Astrocyte of the hippocampus (primary cell): ENCODE measurements around the gene LRRIQ3.

Experiments used
- DNase-seq: peaks from one replicate; pipeline ENCODE4 v3.0.0; 2011; ENCODE audit warnings: low read depth, low spot score

Gene LRRIQ3

DNA sequence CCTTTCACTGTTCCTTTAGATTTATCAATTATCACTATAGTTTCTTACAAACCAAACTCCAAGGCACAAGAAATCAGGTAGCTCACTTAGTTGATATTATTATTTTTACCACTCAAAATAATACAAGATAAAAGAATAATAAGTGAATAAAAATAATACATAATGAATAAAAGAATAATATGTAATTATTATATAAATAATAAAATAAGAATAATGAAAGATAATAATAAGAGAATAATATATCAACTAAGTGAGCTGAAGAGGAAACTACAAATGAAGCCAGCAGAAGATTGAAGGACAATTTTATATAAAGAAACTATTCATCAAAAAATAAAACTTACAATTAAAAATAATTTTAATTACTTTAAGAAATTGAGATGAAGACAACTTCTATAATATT, 90.6 kb downstream of the LRRIQ3 start:
- DNase-seq: no peak

DNA sequence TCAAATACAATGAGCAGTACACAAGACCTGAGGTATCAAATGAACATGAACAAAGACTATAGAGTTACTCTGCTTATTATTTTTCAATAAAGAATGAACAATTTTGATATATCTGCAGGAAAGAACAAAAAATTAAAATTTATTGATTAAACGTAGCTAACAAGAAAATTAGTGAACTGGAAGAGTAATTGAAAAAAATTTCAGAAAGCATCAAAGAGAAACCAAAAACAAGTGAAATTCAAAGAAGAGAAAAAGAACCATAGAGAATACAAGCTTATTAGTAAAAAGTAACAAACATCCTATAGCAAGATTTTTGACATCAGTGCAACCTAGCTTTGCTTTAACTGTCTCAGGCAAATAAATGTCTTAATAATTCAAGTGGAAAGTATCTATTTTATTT, 106.6 kb downstream of the LRRIQ3 start:
- no peak for DNase-seq

DNA sequence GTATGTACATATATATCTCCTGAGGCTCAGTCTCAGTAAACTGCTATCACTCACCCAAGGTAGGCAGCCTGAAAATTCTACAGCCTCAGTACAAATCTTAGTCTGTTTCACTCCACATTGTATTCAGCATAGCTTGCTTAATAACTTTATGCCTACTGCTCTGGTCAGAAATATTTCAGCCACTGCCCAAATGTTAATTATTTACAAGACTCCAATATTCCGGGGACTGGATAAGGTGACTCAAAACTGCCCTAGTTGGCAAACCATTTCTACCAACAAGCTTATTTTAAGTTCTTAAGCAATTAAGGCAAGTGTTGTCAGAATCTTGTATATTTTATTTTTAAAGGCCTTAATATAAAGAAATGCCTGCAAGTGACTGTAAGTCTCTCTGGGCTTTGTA, 114.8 kb downstream of the LRRIQ3 start:
- no peak for DNase-seq

- no peak for DNase-seq
Measured at GRCh38 chr1:74065081-74065480, 132.9 kb downstream of the LRRIQ3 start.

GRCh38 chr1:74057719-74058118, 140.3 kb downstream of the LRRIQ3 start:
- DNase-seq: no peak

DNA sequence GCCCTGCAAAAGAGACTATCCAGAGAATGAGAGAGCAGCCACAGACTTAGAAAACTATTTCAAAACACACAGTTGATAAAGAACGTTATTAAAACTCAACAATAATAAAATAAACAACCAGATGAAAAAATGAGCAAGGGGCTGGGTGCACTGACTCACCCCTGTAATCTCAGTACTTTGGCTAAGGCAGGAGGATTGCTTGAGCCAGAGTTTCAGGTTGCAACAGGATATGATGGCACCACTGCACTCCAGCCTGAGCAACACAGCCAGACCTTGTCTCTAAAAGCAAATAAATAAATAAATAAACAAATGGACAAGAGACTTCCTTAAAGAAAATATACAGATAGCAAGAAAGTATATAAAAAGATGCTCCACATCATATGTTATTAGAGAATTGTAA, 144.6 kb downstream of the LRRIQ3 start:
- DNase-seq: peak; percentile 12

DNA sequence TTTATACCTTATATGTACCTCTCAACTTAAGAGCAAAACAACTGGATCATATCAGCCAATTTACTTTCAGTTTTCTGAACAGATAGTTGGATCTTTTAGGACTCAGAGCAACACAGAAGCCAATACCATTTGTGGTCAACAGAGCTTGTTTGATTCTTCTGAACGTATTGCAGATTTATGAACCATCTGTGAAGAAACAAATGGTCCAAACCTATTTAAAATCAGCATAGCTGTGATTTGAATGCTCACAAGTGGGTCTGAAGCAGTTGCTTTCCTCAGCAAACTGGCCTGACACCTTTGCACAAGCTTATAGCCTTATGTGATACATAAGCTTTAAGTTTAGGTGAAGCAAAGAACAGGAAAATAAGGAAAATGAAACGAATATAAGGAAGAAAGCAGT, 147.6 kb downstream of the LRRIQ3 start:
- DNase-seq: no peak

DNA sequence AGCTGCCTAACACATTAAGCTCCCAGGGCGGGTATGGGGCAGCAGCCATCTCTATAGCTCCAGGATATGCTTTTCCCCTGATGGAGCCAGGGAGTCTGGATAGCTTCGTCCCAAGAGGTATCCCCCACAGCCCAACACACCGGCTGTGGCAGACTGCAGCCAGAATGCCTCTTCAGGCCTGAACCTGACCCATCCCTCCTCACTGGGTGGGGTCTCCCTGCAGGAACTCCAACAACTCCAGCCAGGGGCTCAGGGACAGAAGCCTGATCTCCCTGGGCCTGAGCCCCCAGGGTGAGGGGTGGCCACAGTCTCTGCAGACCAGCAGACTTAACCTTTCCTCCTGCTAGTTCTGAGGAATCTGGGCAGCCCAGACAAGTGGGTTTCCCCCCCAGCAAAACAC, 159.9 kb downstream of the LRRIQ3 start:
- DNase-seq: no peak

GRCh38 chr1:74012583-74012982, 185.4 kb downstream of the LRRIQ3 start:
- DNase-seq: no peak

GRCh38 chr1:74011736-74012135, 186.2 kb downstream of the LRRIQ3 start:
- DNase-seq: no peak

- DNase-seq: no peak
Measured at GRCh38 chr1:74010206-74010605, 187.8 kb downstream of the LRRIQ3 start.

GRCh38 chr1:74005533-74005932, 192.4 kb downstream of the LRRIQ3 start:
- no peak for DNase-seq

GRCh38 chr1:74003806-74004205, 194.2 kb downstream of the LRRIQ3 start:
- no peak for DNase-seq

DNA sequence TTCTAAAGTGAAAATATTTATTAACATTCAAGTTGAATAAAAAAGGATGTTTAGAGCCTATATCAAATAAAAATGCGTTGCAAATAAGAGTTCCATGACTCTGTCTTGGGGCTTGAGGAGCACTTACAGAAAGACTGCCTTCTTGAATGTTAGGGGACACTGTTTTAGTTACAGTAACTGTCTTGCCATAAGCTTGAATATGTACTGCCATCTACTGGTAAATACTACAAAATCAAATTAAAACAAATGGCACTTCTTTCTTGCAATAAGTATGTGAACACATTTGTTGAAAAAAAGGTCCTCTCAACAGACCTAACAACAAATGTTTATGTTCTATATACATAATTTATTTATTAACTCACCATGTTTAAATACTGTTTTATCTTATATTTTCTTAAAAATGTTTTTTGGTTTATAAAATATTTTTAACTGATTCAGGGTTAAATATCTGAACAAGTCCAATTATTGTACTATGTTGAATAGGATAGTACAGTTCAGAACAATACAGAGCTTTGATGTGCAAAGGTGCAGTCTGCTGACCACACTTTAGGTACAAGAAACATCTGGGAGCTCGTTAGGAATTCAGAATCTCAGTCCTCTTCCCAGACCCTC, 199.5 kb downstream of the LRRIQ3 start:
- DNase-seq: peak; percentile 52

DNA sequence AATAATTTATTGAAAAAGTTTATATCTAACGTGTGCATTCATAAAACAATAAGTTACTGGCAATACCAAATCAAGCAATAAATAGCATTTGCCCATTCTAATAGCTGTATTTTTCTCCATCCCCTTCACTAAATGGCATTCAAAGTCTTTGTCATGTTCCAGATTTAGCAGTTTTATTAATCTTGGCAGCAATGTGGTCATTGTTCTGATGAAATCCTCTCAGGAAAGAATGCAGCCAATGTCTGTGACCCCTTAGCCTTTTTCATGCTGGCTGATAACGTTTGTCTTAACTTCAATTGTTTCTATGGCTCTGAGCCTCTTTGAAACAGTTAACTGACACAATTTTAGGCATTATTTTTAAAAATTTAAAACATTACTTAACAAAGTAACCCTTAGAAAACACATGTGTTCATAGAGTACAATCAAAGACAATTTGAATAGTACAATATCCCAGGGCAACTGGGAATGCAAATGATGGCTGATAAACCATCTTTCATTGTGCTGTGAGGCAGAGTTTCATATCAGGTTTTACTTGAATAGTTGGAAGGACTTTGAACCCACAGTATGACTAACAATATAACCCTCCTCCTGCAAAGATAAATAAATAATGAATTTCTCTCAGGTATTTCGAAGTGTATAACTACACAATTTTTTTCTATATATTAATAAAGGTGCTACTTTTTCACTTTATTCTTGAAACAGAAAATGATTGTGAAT, 217.5 kb downstream of the LRRIQ3 start:
- peak; percentile 18 for DNase-seq

DNA sequence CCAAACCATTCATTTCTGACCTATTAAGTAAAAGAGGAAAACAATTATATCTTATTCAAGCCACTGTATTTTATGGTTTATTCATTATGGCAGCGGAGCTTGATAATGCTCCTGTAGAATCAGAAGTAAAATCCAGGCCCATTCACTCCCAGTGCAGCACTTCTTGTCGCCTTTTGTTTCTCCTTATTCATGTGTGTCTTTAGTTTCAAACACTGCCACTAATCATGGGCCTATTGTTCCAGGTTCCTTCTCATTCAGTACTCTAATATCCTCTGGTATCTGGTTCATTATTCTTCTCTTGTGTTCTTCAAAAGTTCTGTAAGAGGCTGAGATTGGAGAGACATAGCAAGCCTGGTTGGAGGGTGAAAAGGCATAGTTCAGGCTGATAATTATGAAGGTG, 218.3 kb downstream of the LRRIQ3 start:
- no peak for DNase-seq

DNA sequence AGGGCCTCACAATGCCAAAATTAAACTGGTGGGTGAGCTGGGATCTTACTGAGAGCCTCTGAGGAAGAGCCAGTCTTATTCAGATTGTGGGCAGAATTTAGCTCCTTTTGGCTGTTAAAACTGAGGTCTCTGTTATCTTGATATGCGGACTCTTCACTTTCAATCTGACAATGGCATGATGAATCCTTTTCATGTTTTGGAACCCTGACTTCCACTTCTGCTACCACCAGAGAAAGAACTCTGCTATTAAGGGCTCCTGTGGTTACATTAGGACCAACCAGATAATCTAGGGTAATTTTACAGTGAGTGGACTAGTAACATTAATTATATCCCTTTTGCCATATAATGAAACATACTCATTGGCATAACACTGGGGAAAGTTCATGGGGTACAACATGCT, 219.0 kb downstream of the LRRIQ3 start:
- no peak for DNase-seq
